Stomach smooth muscle (tissue), 2 donors: Measurements from ENCODE around the gene CATSPERB.
"Not testable (repeated sequence)": the region's sequence is repeated elsewhere in the genome, so short reads cannot be mapped to it uniquely, and the experiment has no call there.

ENCODE experiments used
- H3K27ac ChIP-seq: one replicate; pipeline ENCODE4 v1.7.0; 2013; ENCODE audit warnings: mild to moderate bottlenecking, low read length, inconsistent platforms
- H3K27me3 ChIP-seq, 2 donors: one replicate each; pipeline ENCODE4 v1.7.0; 2013; ENCODE audit warnings: low read length in 2 of 2; ENCODE audit not compliant: insufficient read depth in 2 of 2, control insufficient read depth in 1 of 2
- H3K36me3 ChIP-seq, 2 donors: one replicate each; pipeline ENCODE4 v1.7.0; 2013; ENCODE audit warnings: low read length in 2 of 2; ENCODE audit not compliant: control insufficient read depth in 2 of 2, insufficient read depth in 2 of 2
- H3K4me1 ChIP-seq: one replicate; pipeline ENCODE4 v1.7.0; 2013; ENCODE audit warnings: low read length; ENCODE audit not compliant: control insufficient read depth, insufficient read depth
- H3K4me3 ChIP-seq, 2 donors: one replicate each; pipeline ENCODE4 v1.7.0; 2013; ENCODE audit warnings: low read length in 2 of 2
- H3K9ac ChIP-seq, 2 donors: one replicate each; pipeline ENCODE4 v1.7.0; 2013; ENCODE audit warnings: low read length in 2 of 2, mild to moderate bottlenecking in 1 of 2
- H3K9me3 ChIP-seq, 2 donors: one replicate each; pipeline ENCODE4 v1.7.0; 2013; ENCODE audit warnings: low read length in 2 of 2; ENCODE audit not compliant: control insufficient read depth in 2 of 2
- donor health status: healthy.
- donor health status: Pancreatic carcinoma.

The CATSPERB gene

DNA sequence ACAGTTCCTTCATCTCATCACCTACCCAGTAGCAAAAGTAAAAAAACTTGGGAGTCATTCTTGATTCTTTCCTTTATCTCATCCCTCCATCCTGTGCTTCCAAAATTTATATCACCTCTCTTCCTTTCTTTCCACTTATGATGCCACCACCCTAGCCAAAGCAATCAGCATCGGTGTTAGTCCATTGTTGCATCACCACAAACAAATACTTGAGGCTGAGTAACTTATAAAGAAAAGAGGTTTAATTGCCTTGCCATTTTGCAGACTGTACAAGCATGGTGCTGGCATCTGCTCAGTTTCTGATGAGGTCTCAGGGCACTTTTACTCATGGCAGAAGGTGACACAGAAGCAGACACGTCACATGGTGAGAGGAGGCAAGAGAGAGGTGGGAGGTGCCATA lies 19.8 kb upstream of the CATSPERB start:
- no peaks in the 10 kb centered on the region for H3K9me3 ChIP-seq
- no peak overlapping the region for H3K27ac ChIP-seq
- H3K4me1 ChIP-seq = no peaks in the 10 kb centered on the region
- no peak overlapping the region for H3K9ac ChIP-seq
- no peaks in the 10 kb centered on the region for H3K27me3 ChIP-seq
- H3K4me3 ChIP-seq = no peak overlapping the region
- H3K36me3 ChIP-seq = no peaks in the 10 kb centered on the region

DNA sequence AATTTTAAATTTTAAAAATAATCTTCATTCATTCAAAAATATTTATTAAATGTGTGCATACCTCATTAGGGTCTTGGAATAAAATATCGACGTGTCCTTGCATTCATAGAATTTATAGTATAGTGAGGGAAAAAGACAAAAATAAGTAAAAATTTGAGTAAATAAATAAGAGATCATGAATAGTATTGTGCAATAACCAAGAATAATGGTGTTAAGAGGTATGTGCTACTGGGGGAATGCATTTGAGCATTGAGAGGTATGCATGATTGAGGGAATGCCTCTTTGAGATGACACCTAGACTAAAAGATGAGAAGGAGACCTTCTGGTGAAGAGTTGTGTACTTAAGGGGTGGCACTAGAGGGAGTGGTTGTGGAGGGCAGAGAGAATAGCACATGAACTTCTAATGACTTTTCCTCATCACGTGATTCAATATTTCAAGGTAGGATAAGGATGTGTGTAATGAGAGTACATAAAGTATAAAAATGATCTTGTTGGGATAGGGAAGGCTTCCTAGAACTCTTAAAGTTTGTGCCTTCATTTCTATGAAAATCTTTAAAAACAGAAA lies 18.8 kb upstream of the CATSPERB start:
- no peak overlapping the region for H3K9ac ChIP-seq
- no peaks in the 10 kb centered on the region for H3K36me3 ChIP-seq
- H3K27ac ChIP-seq = no peak overlapping the region
- no peak overlapping the region for H3K4me3 ChIP-seq
- H3K27me3 ChIP-seq = no peaks in the 10 kb centered on the region
- no peaks in the 10 kb centered on the region for H3K4me1 ChIP-seq
- no peaks in the 10 kb centered on the region for H3K9me3 ChIP-seq

GRCh38 chr14:91749868-91750267 lies 18.0 kb upstream of the CATSPERB start:
- no peaks in the 10 kb centered on the region for H3K4me1 ChIP-seq
- no peaks in the 10 kb centered on the region for H3K9me3 ChIP-seq
- no peak overlapping the region for H3K9ac ChIP-seq
- H3K27ac ChIP-seq = no peak overlapping the region
- no peaks in the 10 kb centered on the region for H3K36me3 ChIP-seq
- H3K27me3 ChIP-seq = no peaks in the 10 kb centered on the region
- no peak overlapping the region for H3K4me3 ChIP-seq

GRCh38 chr14:91748049-91748448 lies 16.2 kb upstream of the CATSPERB start:
- H3K27me3 ChIP-seq = no peaks in the 10 kb centered on the region
- H3K36me3 ChIP-seq = no peaks in the 10 kb centered on the region
- H3K9me3 ChIP-seq = no peaks in the 10 kb centered on the region
- H3K27ac ChIP-seq = no peak overlapping the region
- no peak overlapping the region for H3K4me3 ChIP-seq
- no peaks in the 10 kb centered on the region for H3K4me1 ChIP-seq
- H3K9ac ChIP-seq = no peak overlapping the region

DNA sequence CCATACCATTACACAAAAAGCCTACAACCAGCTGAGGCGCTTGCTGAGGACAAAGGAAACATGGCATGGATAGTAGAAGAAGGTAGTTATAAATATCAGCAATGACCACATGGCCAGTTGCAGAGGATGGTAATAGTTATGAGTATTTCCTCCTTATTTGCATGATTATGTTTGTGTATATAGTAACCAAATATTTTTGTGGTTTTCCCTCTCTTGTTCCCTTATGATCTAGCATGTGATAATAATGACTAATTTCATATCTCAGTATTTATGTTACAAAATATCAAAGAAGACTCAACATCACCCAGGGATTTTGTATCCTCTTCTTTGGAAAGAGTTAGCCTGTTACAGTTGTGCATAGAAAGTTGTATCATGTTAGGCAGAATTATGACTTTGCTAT lies 13.5 kb upstream of the CATSPERB start:
- Histone ChIP-seq H3K4me1 (no peaks in the 10 kb centered on the region), H3K36me3 (no peaks in the 10 kb centered on the region), H3K27ac (no peak overlapping the region)

DNA sequence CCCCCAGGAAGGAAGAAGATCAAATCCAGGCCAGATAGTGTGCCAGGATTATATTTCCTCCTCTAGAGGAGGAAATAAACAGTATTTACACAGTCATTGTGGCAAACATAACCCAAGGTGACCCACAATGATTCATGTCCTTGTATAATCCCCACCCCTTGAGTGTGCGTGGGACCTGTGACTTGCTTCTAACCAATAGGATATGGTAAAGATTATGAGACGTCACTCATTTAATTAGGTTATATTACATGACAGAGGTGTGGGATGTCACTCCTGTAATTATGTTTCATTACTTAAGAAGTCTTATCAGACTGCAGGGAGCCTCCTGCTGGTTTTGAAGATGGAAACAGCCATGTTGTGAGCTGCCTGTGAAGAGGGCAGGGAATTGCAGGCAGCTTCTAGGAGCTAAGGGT lies 12.2 kb upstream of the CATSPERB start:
- no peaks in the 10 kb centered on the region for H3K4me1 ChIP-seq
- no peak overlapping the region for H3K27ac ChIP-seq
- H3K9ac ChIP-seq = no peak overlapping the region
- no peak overlapping the region for H3K4me3 ChIP-seq
- H3K27me3 ChIP-seq = no peaks in the 10 kb centered on the region
- H3K36me3 ChIP-seq = no peaks in the 10 kb centered on the region
- no peaks in the 10 kb centered on the region for H3K9me3 ChIP-seq

More for the DNA sequence above, 13.5 kb upstream of the CATSPERB start:
- Histone ChIP-seq H3K27me3 (no peaks in the 10 kb centered on the region), H3K9ac (no peak overlapping the region), H3K4me3 (no peak overlapping the region), H3K9me3 (no peaks in the 10 kb centered on the region)

- H3K9ac ChIP-seq = no peak overlapping the region
- H3K27me3 ChIP-seq = no peaks in the 10 kb centered on the region
- H3K27ac ChIP-seq = no peak overlapping the region
- no peaks in the 10 kb centered on the region for H3K9me3 ChIP-seq
- no peaks in the 10 kb centered on the region for H3K36me3 ChIP-seq
- no peaks in the 10 kb centered on the region for H3K4me1 ChIP-seq
- no peak overlapping the region for H3K4me3 ChIP-seq
These were observed 11.4 kb upstream of the CATSPERB start for GRCh38 chr14:91743305-91743653.

GRCh38 chr14:91742621-91743304 lies 10.9 kb upstream of the CATSPERB start:
- Histone ChIP-seq H3K4me1 (no peaks in the 10 kb centered on the region), H3K27ac (no peak overlapping the region), H3K9me3 (no peaks in the 10 kb centered on the region), H3K36me3 (no peaks in the 10 kb centered on the region), H3K9ac (no peak overlapping the region), H3K27me3 (no peaks in the 10 kb centered on the region), H3K4me3 (no peak overlapping the region)

DNA sequence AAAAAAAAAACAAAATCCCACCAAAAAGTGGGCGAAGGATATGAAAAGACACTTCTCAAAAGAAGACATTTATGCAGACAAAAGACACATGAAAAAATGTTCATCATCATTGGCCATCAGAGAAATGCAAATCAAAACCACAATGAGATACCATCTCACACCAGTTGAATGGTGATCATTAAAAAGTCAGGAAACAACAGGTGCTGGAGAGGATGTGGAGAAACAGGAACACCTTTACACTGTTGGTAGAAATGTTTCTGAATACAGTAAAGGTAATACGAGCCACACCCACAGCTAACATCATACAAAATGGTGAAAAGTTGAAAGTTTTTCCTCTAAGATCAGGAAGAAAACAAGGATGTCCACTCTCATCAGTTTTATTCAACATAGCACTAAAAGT lies 8.0 kb upstream of the CATSPERB start:
- H3K9ac ChIP-seq, H3K27ac ChIP-seq, H3K4me3 ChIP-seq, H3K9me3 ChIP-seq, H3K27me3 ChIP-seq, H3K4me1 ChIP-seq, H3K36me3 ChIP-seq: not testable (repeated sequence)

- Histone ChIP-seq H3K9me3 (no peaks in the 10 kb centered on the region), H3K4me1 (no peaks in the 10 kb centered on the region), H3K9ac (no peak overlapping the region), H3K27ac (no peak overlapping the region), H3K36me3 (no peaks in the 10 kb centered on the region), H3K4me3 (no peak overlapping the region), H3K27me3 (no peaks in the 10 kb centered on the region)
These were observed 5.7 kb upstream of the CATSPERB start for GRCh38 chr14:91737619-91738018.

DNA sequence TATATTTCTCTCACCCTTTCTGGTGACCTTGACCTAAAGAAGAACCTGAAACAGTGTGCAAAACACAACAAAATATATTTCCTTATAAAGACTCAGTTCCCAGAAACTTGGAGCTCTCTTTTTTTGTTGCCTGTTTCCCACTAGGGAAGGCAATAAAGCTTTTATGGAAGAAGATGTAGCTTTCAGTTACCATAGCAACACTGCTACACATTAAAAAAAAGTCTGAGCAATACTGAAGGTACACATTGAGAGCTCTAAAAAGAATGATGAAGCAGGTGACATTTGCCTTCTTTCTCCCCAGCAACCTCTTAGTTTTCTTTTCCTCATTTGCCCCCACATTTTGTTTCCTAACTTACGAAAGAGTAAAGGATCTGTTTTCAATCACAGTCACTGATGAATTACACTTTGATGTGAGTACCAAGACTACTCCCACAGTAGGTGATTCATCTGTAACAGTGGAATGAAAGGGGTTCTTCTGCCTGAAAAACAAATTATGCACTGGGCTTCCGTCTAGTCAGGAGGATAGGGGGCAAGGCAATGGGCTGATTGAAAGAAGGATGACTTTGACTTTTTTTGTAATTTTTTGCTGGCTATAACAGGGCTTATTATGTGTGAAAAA lies 1.1 kb upstream of the CATSPERB start:
- no peak overlapping the region for H3K27ac ChIP-seq
- no peaks in the 10 kb centered on the region for H3K27me3 ChIP-seq
- no peaks in the 10 kb centered on the region for H3K9me3 ChIP-seq
- H3K9ac ChIP-seq = no peak overlapping the region
- H3K36me3 ChIP-seq = no peaks in the 10 kb centered on the region
- H3K4me3 ChIP-seq = no peak overlapping the region
- no peaks in the 10 kb centered on the region for H3K4me1 ChIP-seq
